ENCODE data around the gene FBXO22.

The FBXO22 gene

GRCh38 chr15:75928680-75929608 lies 25.3 kb downstream of the FBXO22 start:
- no peak overlapping the region for H3K4me3 ChIP-seq (ENCODE audit: low read depth, low read length)
- peak; percentile 73; the same call in 1 of the 2 replicates for TF ChIP-seq CTCF (IDR thresholded peaks at IDR 0.05; ENCODE audit: borderline replicate concordance, insufficient read depth, low read depth, low read length)

GRCh38 chr15:75929799-75930565 lies 26.3 kb downstream of the FBXO22 start:
- no peak for TF ChIP-seq CTCF (IDR thresholded peaks at IDR 0.05; ENCODE audit: borderline replicate concordance, insufficient read depth, low read depth, low read length)
- no peak overlapping the region for H3K4me3 ChIP-seq (ENCODE audit: low read depth, low read length)

GRCh38 chr15:75930866-75931265 lies 27.2 kb downstream of the FBXO22 start:
- H3K4me3 ChIP-seq (ENCODE audit: low read depth, low read length) = no peak overlapping the region
- TF ChIP-seq CTCF (IDR thresholded peaks at IDR 0.05; ENCODE audit: borderline replicate concordance, insufficient read depth, low read depth, low read length) = no peak

GRCh38 chr15:75942464-75942863 lies 38.8 kb downstream of the FBXO22 start:
- no peak for TF ChIP-seq CTCF (IDR thresholded peaks at IDR 0.05; ENCODE audit: borderline replicate concordance, insufficient read depth, low read depth, low read length)
- no peak overlapping the region for H3K4me3 ChIP-seq (ENCODE audit: low read depth, low read length)

- H3K4me3 ChIP-seq (ENCODE audit: low read depth, low read length) = no peak overlapping the region
- TF ChIP-seq CTCF (IDR thresholded peaks at IDR 0.05; ENCODE audit: borderline replicate concordance, insufficient read depth, low read depth, low read length) = no peak
Measured at GRCh38 chr15:75943246-75943645, 39.6 kb downstream of the FBXO22 start.

- H3K4me3 ChIP-seq (ENCODE audit: low read depth, low read length) = no peak overlapping the region
- no peak for TF ChIP-seq CTCF (IDR thresholded peaks at IDR 0.05; ENCODE audit: borderline replicate concordance, insufficient read depth, low read depth, low read length)
Measured at GRCh38 chr15:75943713-75944215, 40.1 kb downstream of the FBXO22 start.
